Astrocyte (in vitro differentiated cells and primary cell): ENCODE results near the gene UGT1A8. TPM values are rescaled to one million over a fixed set of nuclear protein-coding genes. Genes with fewer than 3 reads are reported as not detected.

ENCODE experiments used
- DNase-seq: peaks from one replicate; pipeline ENCODE4 v3.0.0-alpha.2; 2010; ENCODE audit warnings: low read depth
- FAIRE-seq: peaks from 2 replicates; lab custom pipeline; 2011; peaks lifted over from hg19 to GRCh38; lab: Jason Lieb, UNC
- H2AFZ ChIP-seq: 2 replicates; pipeline ENCODE4 v1.6.0; 2012; ENCODE audit warnings: low read depth, low read length, inconsistent platforms
- H3K27ac ChIP-seq: 2 replicates; pipeline ENCODE4 v1.5.1; 2011; ENCODE audit warnings: low read depth, low read length, inconsistent platforms
- H3K27me3 ChIP-seq: 2 replicates; pipeline ENCODE4 v1.6.0; 2011; ENCODE audit warnings: low read length, inconsistent platforms; ENCODE audit not compliant: insufficient read depth
- H3K36me3 ChIP-seq: 2 replicates; pipeline ENCODE4 v1.5.1; 2011; ENCODE audit warnings: low read length, inconsistent platforms; ENCODE audit not compliant: insufficient read depth
- H3K4me1 ChIP-seq: 2 replicates; pipeline ENCODE4 v1.5.1; 2011; ENCODE audit warnings: low read length, inconsistent platforms; ENCODE audit not compliant: insufficient read depth
- H3K4me2 ChIP-seq: 2 replicates; pipeline ENCODE4 v1.6.0; 2012; ENCODE audit warnings: low read length, inconsistent platforms
- H3K4me3 ChIP-seq: 2 replicates; pipeline ENCODE4 v1.5.1; 2011; ENCODE audit warnings: low read depth, mild to moderate bottlenecking, low read length, inconsistent platforms; ENCODE audit not compliant: insufficient read depth
- H3K79me2 ChIP-seq: 2 replicates; pipeline ENCODE4 v1.6.0; 2012; ENCODE audit warnings: mild to moderate bottlenecking, low read length, inconsistent platforms; ENCODE audit not compliant: insufficient read depth
- H3K9ac ChIP-seq: 2 replicates; pipeline ENCODE4 v1.6.0; 2012; ENCODE audit warnings: mild to moderate bottlenecking, low read length, inconsistent platforms
- H3K9me3 ChIP-seq: 2 replicates; pipeline ENCODE4 v1.5.1; 2012; ENCODE audit warnings: low read depth, mild to moderate bottlenecking, low read length, inconsistent platforms; ENCODE audit not compliant: insufficient read depth
- H4K20me1 ChIP-seq: 2 replicates; pipeline ENCODE4 v1.6.0; 2012; ENCODE audit warnings: low read length, inconsistent platforms; ENCODE audit not compliant: insufficient read depth
- H3K27ac Mint-ChIP-seq: one replicate; pipeline ENCODE4 v1.8.0; 2021; ENCODE audit warnings: mild to moderate bottlenecking, mixed read lengths; ENCODE audit not compliant: unreplicated experiment
- H3K27me3 Mint-ChIP-seq: one replicate; pipeline ENCODE4 v1.8.0; 2021; ENCODE audit warnings: low read depth, mixed read lengths; ENCODE audit not compliant: unreplicated experiment
- H3K36me3 Mint-ChIP-seq: one replicate; pipeline ENCODE4 v1.8.0; 2021; ENCODE audit warnings: low read depth, mixed read lengths; ENCODE audit not compliant: unreplicated experiment
- H3K4me1 Mint-ChIP-seq: one replicate; pipeline ENCODE4 v1.8.0; 2021; ENCODE audit warnings: low read depth, mixed read lengths; ENCODE audit not compliant: unreplicated experiment
- H3K4me3 Mint-ChIP-seq: one replicate; pipeline ENCODE4 v1.8.0; 2021; ENCODE audit warnings: mild to moderate bottlenecking, moderate library complexity, mixed read lengths; ENCODE audit not compliant: unreplicated experiment
- H3K9me3 Mint-ChIP-seq: one replicate; pipeline ENCODE4 v1.8.0; 2021; ENCODE audit warnings: mild to moderate bottlenecking, mixed read lengths; ENCODE audit not compliant: unreplicated experiment
- CTCF ChIP-seq: IDR thresholded peaks from 2 replicates; pipeline ENCODE4 v1.5.1; 2011; ENCODE audit warnings: low read depth, mild to moderate bottlenecking, inconsistent platforms, low read length, moderate library complexity; ENCODE audit not compliant: insufficient read depth
- EZH2 ChIP-seq: IDR thresholded peaks from 2 replicates; pipeline ENCODE4 v1.6.1; 2012; ENCODE audit warnings: mild to moderate bottlenecking, low read length, inconsistent platforms; ENCODE audit not compliant: insufficient read depth
- total RNA-seq: library from RNA; stranded (reverse); gene quantifications from 2 replicates; pipeline ENCODE4 v1.2.1, GENCODE V29; 2021

Gene UGT1A8
- total RNA-seq, 1 donor from 2014 or later, result not detected

GRCh38 chr2:233816771-233817170, 199.3 kb downstream of the UGT1A8 start:
- Histone ChIP-seq H3K27ac (no peak overlapping the region), H4K20me1 (no peaks in the 10 kb centered on the region), H3K36me3 (no peaks in the 10 kb centered on the region), H3K9me3 (no peaks in the 10 kb centered on the region), H3K4me2 (no peak overlapping the region), H3K79me2 (no peaks in the 10 kb centered on the region), H3K4me3 (no peak overlapping the region), H3K4me1 (no peaks in the 10 kb centered on the region), H2AFZ (no peak overlapping the region), H3K27me3 (no peaks in the 10 kb centered on the region), H3K9ac (no peak overlapping the region)
- DNase-seq, result no peak
- no peak for TF ChIP-seq EZH2
- no peak for TF ChIP-seq CTCF
- no peak overlapping the region for H3K4me3 Mint-ChIP-seq
- no peak overlapping the region for H3K27ac Mint-ChIP-seq
- H3K27me3 Mint-ChIP-seq, result peaks cover 32% of the 10 kb centered on the region
- H3K4me1 Mint-ChIP-seq, result no peaks in the 10 kb centered on the region
- H3K9me3 Mint-ChIP-seq, result no peaks in the 10 kb centered on the region
- FAIRE-seq, result no peak
- no peaks in the 10 kb centered on the region for H3K36me3 Mint-ChIP-seq

- TF ChIP-seq EZH2 (no peak), CTCF (no peak)
- Mint-ChIP-seq H3K4me1 (no peaks in the 10 kb centered on the region), H3K4me3 (no peak overlapping the region), H3K9me3 (no peaks in the 10 kb centered on the region), H3K27ac (no peak overlapping the region), H3K36me3 (no peaks in the 10 kb centered on the region), H3K27me3 (peaks cover 27% of the 10 kb centered on the region)
- no peaks in the 10 kb centered on the region for H3K79me2 ChIP-seq
- H3K27ac ChIP-seq, result no peak overlapping the region
- FAIRE-seq, result no peak
- no peaks in the 10 kb centered on the region for H3K36me3 ChIP-seq
- no peak overlapping the region for H3K4me2 ChIP-seq
- no peak overlapping the region for H3K4me3 ChIP-seq
- no peak for DNase-seq
- no peaks in the 10 kb centered on the region for H3K27me3 ChIP-seq
- H2AFZ ChIP-seq, result no peak overlapping the region
- no peaks in the 10 kb centered on the region for H3K9me3 ChIP-seq
- no peaks in the 10 kb centered on the region for H3K4me1 ChIP-seq
- no peaks in the 10 kb centered on the region for H4K20me1 ChIP-seq
- no peak overlapping the region for H3K9ac ChIP-seq
Observed at GRCh38 chr2:233817361-233817911, 200.0 kb downstream of the UGT1A8 start.

GRCh38 chr2:233817995-233818638, 200.7 kb downstream of the UGT1A8 start:
- H3K4me2 ChIP-seq, result no peak overlapping the region
- no peak overlapping the region for H3K4me3 ChIP-seq
- no peaks in the 10 kb centered on the region for H4K20me1 ChIP-seq
- DNase-seq (no peak), FAIRE-seq (no peak)
- H3K27me3 ChIP-seq, result no peaks in the 10 kb centered on the region
- no peak overlapping the region for H3K27ac Mint-ChIP-seq
- H3K27me3 Mint-ChIP-seq, result peaks cover 25% of the 10 kb centered on the region
- H3K36me3 ChIP-seq, result no peaks in the 10 kb centered on the region
- no peaks in the 10 kb centered on the region for H3K79me2 ChIP-seq
- H3K9ac ChIP-seq, result no peak overlapping the region
- no peaks in the 10 kb centered on the region for H3K36me3 Mint-ChIP-seq
- no peaks in the 10 kb centered on the region for H3K4me1 Mint-ChIP-seq
- no peaks in the 10 kb centered on the region for H3K4me1 ChIP-seq
- no peaks in the 10 kb centered on the region for H3K9me3 ChIP-seq
- H3K9me3 Mint-ChIP-seq, result no peaks in the 10 kb centered on the region
- TF ChIP-seq CTCF (no peak), EZH2 (no peak)
- H3K27ac ChIP-seq, result no peak overlapping the region
- H3K4me3 Mint-ChIP-seq, result no peak overlapping the region
- no peak overlapping the region for H2AFZ ChIP-seq
